ENCODE measurements around the gene GDE1.

Gene GDE1

GRCh38 chr16:19523559-19524355, 1.9 kb upstream of the GDE1 start, which contains the start of gene CCP110:
Gene CCP110, plus strand, starts transcription at chr16:19523942. Its CDS starts 3,940 bp downstream, at chr16:19527882.
- DNase-seq (ENCODE audit: low read depth): peak; percentile 96

GRCh38 chr16:19523184-19523558, 1.3 kb upstream of the GDE1 start:
- DNase-seq (ENCODE audit: low read depth): no peak

GRCh38 chr16:19522760-19523159, 862 bp upstream of the GDE1 start:
- DNase-seq (ENCODE audit: low read depth): no peak

- no peak for DNase-seq (ENCODE audit: low read depth)
Observed at GRCh38 chr16:19522397-19522732, 467 bp upstream of the GDE1 start.

GRCh38 chr16:19520861-19521331, 1.0 kb downstream of the GDE1 start:
- peak; percentile 89 for DNase-seq (ENCODE audit: low read depth)

GRCh38 chr16:19518388-19518787, 3.5 kb downstream of the GDE1 start:
- DNase-seq (ENCODE audit: low read depth): no peak

GRCh38 chr16:19517424-19518089, 4.3 kb downstream of the GDE1 start:
- DNase-seq (ENCODE audit: low read depth): peak; percentile 76

GRCh38 chr16:19515757-19516156, 6.1 kb downstream of the GDE1 start:
- peak; percentile 64 for DNase-seq (ENCODE audit: low read depth)

GRCh38 chr16:19513377-19514053, 8.4 kb downstream of the GDE1 start:
- peak; percentile 69 for DNase-seq (ENCODE audit: low read depth)

GRCh38 chr16:19512297-19512696, 9.6 kb downstream of the GDE1 start:
- no peak for DNase-seq (ENCODE audit: low read depth)

GRCh38 chr16:19507867-19508266, 14.0 kb downstream of the GDE1 start:
- DNase-seq (ENCODE audit: low read depth): no peak

- DNase-seq (ENCODE audit: low read depth): no peak
Observed at GRCh38 chr16:19506965-19507364, 14.9 kb downstream of the GDE1 start.

- DNase-seq (ENCODE audit: low read depth): no peak
Observed at GRCh38 chr16:19505600-19506303, 16.1 kb downstream of the GDE1 start.

GRCh38 chr16:19503461-19504075, 18.3 kb downstream of the GDE1 start:
- no peak for DNase-seq (ENCODE audit: low read depth)

GRCh38 chr16:19502395-19503131, 19.3 kb downstream of the GDE1 start:
- peak; percentile 70 for DNase-seq (ENCODE audit: low read depth)

- DNase-seq (ENCODE audit: low read depth): no peak
Observed at GRCh38 chr16:19499481-19499880, 22.4 kb downstream of the GDE1 start.

GRCh38 chr16:19499006-19499405, 22.9 kb downstream of the GDE1 start:
- DNase-seq (ENCODE audit: low read depth): no peak

GRCh38 chr16:19497176-19497575, 24.7 kb downstream of the GDE1 start:
- DNase-seq (ENCODE audit: low read depth): no peak

- no peak for DNase-seq (ENCODE audit: low read depth)
Observed at GRCh38 chr16:19490619-19491018, 31.3 kb downstream of the GDE1 start.

GRCh38 chr16:19488213-19488640, 33.7 kb downstream of the GDE1 start:
- no peak for DNase-seq (ENCODE audit: low read depth)

GRCh38 chr16:19486750-19487325, 35.1 kb downstream of the GDE1 start:
- no peak for DNase-seq (ENCODE audit: low read depth)

Measured in amniotic epithelial cell (primary cell).